ENCODE measurements around the gene TTLL5. TPM values are rescaled to one million over a fixed set of nuclear protein-coding genes. Genes with fewer than 3 reads are reported as not detected.

The TTLL5 gene
- total and polyA plus RNA-seq, 3 experiments from 2014 or later = 12.5 to 35.1 (median 33.7) TPM

DNA sequence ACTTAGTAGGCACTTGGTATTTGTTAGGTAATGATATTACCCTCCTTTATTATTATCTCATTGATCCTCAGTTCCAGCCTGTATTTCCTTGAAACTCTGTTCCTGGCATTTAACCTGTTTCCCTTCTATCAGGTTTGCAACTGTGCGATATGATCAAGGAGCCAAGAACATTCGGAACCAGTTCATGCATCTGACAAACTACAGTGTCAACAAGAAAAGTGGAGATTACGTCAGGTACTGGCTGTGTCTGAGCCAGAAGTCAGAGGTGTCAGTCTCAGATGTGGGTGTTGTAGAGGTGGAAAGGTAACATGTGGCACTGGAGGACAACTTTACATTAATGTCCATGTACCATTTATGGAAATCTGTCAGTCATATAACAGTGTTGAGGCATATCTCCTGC, 56.7 kb downstream of the TTLL5 start:
- no peak for DNase-seq
- peaks cover 0 to under 1% (median 0%) of the 10 kb centered on the region in 3 donors for H3K4me1 Mint-ChIP-seq

DNA sequence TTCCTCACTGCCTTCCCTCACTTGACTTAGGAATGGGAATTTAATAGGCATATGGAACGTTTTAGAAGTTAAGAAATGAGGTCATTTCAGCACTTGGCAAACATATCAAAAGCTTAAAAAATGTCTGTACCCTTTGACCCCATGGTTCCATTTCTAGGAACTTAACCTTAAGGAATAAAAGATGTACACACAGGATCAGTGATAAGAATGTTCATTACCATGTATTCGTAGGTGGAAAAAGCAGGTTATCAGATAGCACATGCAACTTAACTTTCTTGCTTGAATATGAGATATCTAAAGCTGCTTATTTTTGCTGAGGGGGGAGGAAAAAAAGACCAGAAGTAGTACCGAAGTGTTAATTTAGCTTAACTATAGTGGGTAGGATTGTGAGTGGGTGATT, 57.2 kb downstream of the TTLL5 start:
- H3K9me3 Mint-ChIP-seq = no peaks in the 10 kb centered on the region
- H3K4me1 Mint-ChIP-seq = peaks cover 0 to 5% (median 0%) of the 10 kb centered on the region in 3 donors
- H3K27me3 Mint-ChIP-seq = no peaks in the 10 kb centered on the region
- H3K36me3 Mint-ChIP-seq = peaks cover 4 to 59% (median 30%) of the 10 kb centered on the region in 3 donors
- DNase-seq = no peak
- Histone ChIP-seq H3K36me3 (ENCODE audit: insufficient read depth, low read length) (peaks cover 4% of the 10 kb centered on the region), H3K9me3 (ENCODE audit: low read length) (no peaks in the 10 kb centered on the region), H3K4me3 (ENCODE audit: low read length) (no peak overlapping the region), H3K27ac (ENCODE audit: low read depth, low read length) (no peak overlapping the region), H3K4me1 (ENCODE audit: insufficient read depth, low read length) (no peaks in the 10 kb centered on the region), H3K27me3 (ENCODE audit: insufficient read depth, low read length, poor library complexity, severe bottlenecking) (no peaks in the 10 kb centered on the region)
- no peak overlapping the region for H3K4me3 Mint-ChIP-seq
- ChIA-PET POLR2A (no interaction called here), CTCF (interaction anchor here (1.4 kb wide), 1 partner anchor 9 kb away, joined by 4 read pairs; no protein-coding TSS in a partner anchor)
- H3K27ac Mint-ChIP-seq = no peak overlapping the region

More for the DNA sequence above, 56.7 kb downstream of the TTLL5 start:
- Mint-ChIP-seq H3K4me3 (no peak overlapping the region), H3K27me3 (no peaks in the 10 kb centered on the region), H3K9me3 (no peaks in the 10 kb centered on the region), H3K36me3 (peaks cover 4 to 54% (median 26%) of the 10 kb centered on the region in 3 donors), H3K27ac (no peak overlapping the region)
- no peaks in the 10 kb centered on the region for H3K4me1 ChIP-seq (ENCODE audit: insufficient read depth, low read length)
- H3K36me3 ChIP-seq (ENCODE audit: insufficient read depth, low read length) = peaks cover 4% of the 10 kb centered on the region
- H3K27ac ChIP-seq (ENCODE audit: low read depth, low read length) = no peak overlapping the region
- H3K4me3 ChIP-seq (ENCODE audit: low read length) = no peak overlapping the region
- no peaks in the 10 kb centered on the region for H3K9me3 ChIP-seq (ENCODE audit: low read length)
- ChIA-PET CTCF (interaction anchor here (1.4 kb wide), 1 partner anchor 9 kb away, joined by 4 read pairs; no protein-coding TSS in a partner anchor), POLR2A (no interaction called here)
- no peaks in the 10 kb centered on the region for H3K27me3 ChIP-seq (ENCODE audit: insufficient read depth, low read length, poor library complexity, severe bottlenecking)

DNA sequence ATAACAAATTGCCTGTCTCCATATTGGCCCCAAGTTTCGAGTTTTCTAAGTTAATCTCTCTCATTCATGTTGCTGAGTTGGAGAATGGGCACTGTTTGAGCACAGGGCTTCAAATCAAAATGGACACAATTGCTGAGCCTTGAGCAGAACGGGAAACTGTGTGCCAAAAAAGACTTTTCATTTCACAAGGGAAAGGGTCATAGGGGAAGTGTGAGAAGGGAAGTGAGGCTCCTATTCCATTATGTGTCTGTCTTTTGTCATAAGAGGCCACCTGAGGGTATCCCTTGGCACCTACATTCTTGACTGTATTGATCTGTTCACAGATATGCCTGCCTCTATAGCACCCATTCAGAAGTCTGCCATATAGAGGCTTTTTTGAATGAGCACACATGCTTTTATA, 59.1 kb downstream of the TTLL5 start:
- peaks cover 10 to 73% (median 34%) of the 10 kb centered on the region in 3 donors for H3K36me3 Mint-ChIP-seq
- DNase-seq = no peak

DNA sequence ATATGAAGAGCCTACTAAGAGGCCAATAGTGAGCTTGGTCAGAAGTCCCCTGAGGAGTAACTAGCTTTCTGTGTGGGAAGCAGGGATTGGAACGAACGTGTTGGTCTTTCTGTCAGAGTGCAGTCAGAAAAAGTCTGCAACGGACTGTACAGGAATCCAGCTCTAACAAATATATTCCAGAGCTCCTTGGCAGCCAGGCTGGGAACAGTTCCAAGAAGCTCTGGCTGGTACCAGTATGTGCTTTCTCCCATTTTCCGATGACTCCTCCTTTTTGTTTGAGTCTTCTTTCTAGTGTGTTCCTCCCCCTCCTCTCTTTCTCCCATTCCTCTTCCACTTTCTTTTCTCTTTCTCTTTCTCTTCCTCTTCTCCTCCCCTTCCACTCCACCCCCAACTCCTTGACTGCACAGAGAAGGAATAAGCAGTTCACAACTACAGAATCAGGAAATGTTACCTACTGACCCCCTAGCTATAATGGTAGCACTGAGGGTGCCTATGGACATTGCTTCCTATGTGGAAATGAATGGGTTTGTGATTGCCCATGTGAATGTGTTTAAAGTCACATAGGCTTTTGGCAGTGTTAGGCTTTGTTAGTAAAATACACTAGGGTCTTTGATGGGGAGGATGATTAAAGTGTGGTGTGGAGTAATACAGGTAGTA, 59.9 kb downstream of the TTLL5 start:
- Histone ChIP-seq H3K4me3 (ENCODE audit: low read length) (no peak overlapping the region), H3K4me1 (ENCODE audit: insufficient read depth, low read length) (no peaks in the 10 kb centered on the region), H3K27ac (ENCODE audit: low read depth, low read length) (no peak overlapping the region), H3K36me3 (ENCODE audit: insufficient read depth, low read length) (peaks cover 4% of the 10 kb centered on the region), H3K27me3 (ENCODE audit: insufficient read depth, low read length, poor library complexity, severe bottlenecking) (no peaks in the 10 kb centered on the region), H3K9me3 (ENCODE audit: low read length) (no peaks in the 10 kb centered on the region)
- Mint-ChIP-seq H3K27ac (peak overlapping the region in 1 of 8 donors; percentile 91), H3K9me3 (no peaks in the 10 kb centered on the region), H3K4me1 (peaks cover 5 to 12% (median 8%) of the 10 kb centered on the region in 3 donors), H3K4me3 (no peak overlapping the region), H3K27me3 (no peaks in the 10 kb centered on the region), H3K36me3 (peaks cover 12 to 81% (median 34%) of the 10 kb centered on the region in 3 donors)
- CTCF ChIA-PET = no interaction called here
- no peak for DNase-seq
- POLR2A ChIA-PET = no interaction called here

More for the DNA sequence above, 59.1 kb downstream of the TTLL5 start:
- Histone ChIP-seq H3K4me1 (ENCODE audit: insufficient read depth, low read length) (no peaks in the 10 kb centered on the region), H3K27ac (ENCODE audit: low read depth, low read length) (no peak overlapping the region), H3K27me3 (ENCODE audit: insufficient read depth, low read length, poor library complexity, severe bottlenecking) (no peaks in the 10 kb centered on the region), H3K4me3 (ENCODE audit: low read length) (no peak overlapping the region), H3K9me3 (ENCODE audit: low read length) (no peaks in the 10 kb centered on the region), H3K36me3 (ENCODE audit: insufficient read depth, low read length) (peaks cover 4% of the 10 kb centered on the region)
- H3K27me3 Mint-ChIP-seq = no peaks in the 10 kb centered on the region
- ChIA-PET CTCF (no interaction called here), POLR2A (no interaction called here)
- peaks cover 5 to 12% (median 8%) of the 10 kb centered on the region in 3 donors for H3K4me1 Mint-ChIP-seq
- H3K4me3 Mint-ChIP-seq = no peak overlapping the region
- no peak overlapping the region for H3K27ac Mint-ChIP-seq
- H3K9me3 Mint-ChIP-seq = no peaks in the 10 kb centered on the region

DNA sequence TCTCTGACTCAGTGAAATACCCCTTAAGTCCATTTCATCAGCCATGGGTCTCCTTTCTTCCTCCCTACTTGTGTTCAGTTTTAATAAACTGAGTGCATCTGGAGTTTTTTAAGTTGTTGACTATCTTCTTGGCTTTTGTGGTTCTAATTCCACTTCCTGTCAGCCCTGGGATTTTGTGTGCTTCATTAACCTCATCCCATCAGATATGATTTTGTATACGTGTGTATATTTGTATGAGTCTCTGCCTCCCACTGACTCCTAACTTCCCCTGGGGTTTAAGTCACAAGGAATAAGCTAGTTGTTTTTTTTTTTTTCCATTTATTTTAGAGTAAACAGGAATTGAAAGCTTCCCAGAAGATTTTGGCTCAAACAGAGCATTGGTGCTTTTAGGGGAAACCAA, 62.7 kb downstream of the TTLL5 start:
- Histone ChIP-seq H3K4me3 (ENCODE audit: low read length) (no peak overlapping the region), H3K4me1 (ENCODE audit: insufficient read depth, low read length) (no peaks in the 10 kb centered on the region), H3K27ac (ENCODE audit: low read depth, low read length) (no peak overlapping the region), H3K36me3 (ENCODE audit: insufficient read depth, low read length) (peaks cover 4% of the 10 kb centered on the region), H3K9me3 (ENCODE audit: low read length) (no peaks in the 10 kb centered on the region), H3K27me3 (ENCODE audit: insufficient read depth, low read length, poor library complexity, severe bottlenecking) (no peaks in the 10 kb centered on the region)
- DNase-seq = no peak
- Mint-ChIP-seq H3K27me3 (no peaks in the 10 kb centered on the region), H3K27ac (peak overlapping the region in 1 of 8 donors; percentile 5), H3K36me3 (peaks cover 26 to 73% (median 38%) of the 10 kb centered on the region in 3 donors), H3K4me3 (no peak overlapping the region), H3K4me1 (peaks cover 5 to 12% (median 8%) of the 10 kb centered on the region in 3 donors), H3K9me3 (peaks cover 0 to 10% (median 0%) of the 10 kb centered on the region in 5 donors)
- CTCF ChIA-PET = no interaction called here
- POLR2A ChIA-PET = no interaction called here

DNA sequence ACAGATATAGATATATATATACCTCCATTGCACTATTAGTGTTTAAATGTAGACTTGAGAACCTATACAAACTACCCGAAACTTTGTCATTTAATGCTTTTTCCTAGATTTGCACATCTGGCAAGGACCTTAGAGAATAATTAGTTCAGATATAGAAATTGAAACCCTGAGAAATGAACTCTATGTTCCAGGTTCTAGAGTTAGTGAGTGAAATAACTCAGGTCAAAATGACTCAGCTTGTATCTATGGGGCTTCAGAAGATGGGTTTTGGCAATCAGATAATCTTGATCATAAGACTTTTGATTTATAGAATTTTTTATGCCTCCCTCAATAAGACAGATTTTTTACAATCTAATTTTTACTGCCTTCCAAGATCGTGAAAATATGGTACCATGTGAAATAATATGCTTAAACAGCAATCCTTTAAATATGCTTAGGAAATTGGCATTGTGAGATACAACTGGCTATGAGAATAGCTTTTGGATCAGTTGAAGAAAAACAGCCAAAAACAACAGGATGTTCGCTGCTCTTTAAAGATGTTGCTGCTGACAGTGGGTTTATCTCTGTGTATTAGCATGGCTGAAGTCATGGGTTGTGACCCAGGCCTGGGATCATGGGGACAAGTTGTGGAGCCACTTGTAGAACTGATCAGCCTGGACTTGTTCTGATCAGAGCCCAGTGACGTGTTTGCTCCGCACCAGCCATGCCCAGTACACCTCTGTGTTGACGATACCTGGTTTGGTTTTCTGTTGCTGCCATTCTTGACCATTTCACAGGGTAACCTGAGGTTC, 63.6 kb downstream of the TTLL5 start:
- Mint-ChIP-seq H3K27ac (peak overlapping the region in 1 of 8 donors; percentile 34), H3K36me3 (peaks cover 26 to 64% (median 34%) of the 10 kb centered on the region in 3 donors)

DNA sequence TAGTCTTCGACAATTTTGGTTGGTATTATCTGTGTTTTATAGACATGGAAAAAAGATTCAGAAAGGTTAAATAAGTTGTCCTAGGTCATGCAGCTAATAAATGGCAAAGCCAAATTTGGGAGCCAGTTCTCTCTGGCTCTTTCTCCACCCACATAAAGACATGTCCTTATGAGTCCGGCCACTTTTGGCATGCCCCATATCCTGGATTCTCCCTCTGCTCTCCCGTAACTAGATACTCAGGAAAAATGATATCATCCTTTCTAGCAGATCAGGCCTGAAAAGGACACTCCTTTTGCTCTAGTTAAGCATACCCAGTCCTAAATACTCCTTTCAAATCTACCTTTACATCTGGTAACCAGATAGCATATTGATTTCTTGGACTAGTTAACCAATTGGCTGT, 64.4 kb downstream of the TTLL5 start:
- H3K27me3 ChIP-seq (ENCODE audit: insufficient read depth, low read length, poor library complexity, severe bottlenecking) = no peaks in the 10 kb centered on the region
- H3K9me3 Mint-ChIP-seq = peaks cover 0 to 10% (median 0%) of the 10 kb centered on the region in 5 donors
- no peaks in the 10 kb centered on the region for H3K9me3 ChIP-seq (ENCODE audit: low read length)
- no peak overlapping the region for H3K27ac Mint-ChIP-seq
- DNase-seq = no peak
- ChIA-PET POLR2A (no interaction called here), CTCF (interaction anchor here (1.6 kb wide), 1 partner anchor 257 kb away, joined by 4 read pairs; the partner anchor contains the start of gene TGFB3)
- H3K4me3 Mint-ChIP-seq = no peak overlapping the region
- H3K27ac ChIP-seq (ENCODE audit: low read depth, low read length) = no peak overlapping the region
- no peaks in the 10 kb centered on the region for H3K36me3 ChIP-seq (ENCODE audit: insufficient read depth, low read length)
- H3K27me3 Mint-ChIP-seq = no peaks in the 10 kb centered on the region
- no peak overlapping the region for H3K4me3 ChIP-seq (ENCODE audit: low read length)
- H3K4me1 ChIP-seq (ENCODE audit: insufficient read depth, low read length) = no peaks in the 10 kb centered on the region
- peaks cover 26 to 56% (median 35%) of the 10 kb centered on the region in 3 donors for H3K36me3 Mint-ChIP-seq
- peaks cover 5 to 12% (median 8%) of the 10 kb centered on the region in 3 donors for H3K4me1 Mint-ChIP-seq

More for the DNA sequence above, 63.6 kb downstream of the TTLL5 start:
- Mint-ChIP-seq H3K4me3 (no peak overlapping the region), H3K9me3 (peaks cover 0 to 10% (median 0%) of the 10 kb centered on the region in 5 donors), H3K27me3 (no peaks in the 10 kb centered on the region), H3K4me1 (peaks cover 5 to 12% (median 8%) of the 10 kb centered on the region in 3 donors)
- H3K4me1 ChIP-seq (ENCODE audit: insufficient read depth, low read length) = no peaks in the 10 kb centered on the region
- ChIA-PET POLR2A (no interaction called here), CTCF (no interaction called here)
- no peaks in the 10 kb centered on the region for H3K9me3 ChIP-seq (ENCODE audit: low read length)
- H3K27me3 ChIP-seq (ENCODE audit: insufficient read depth, low read length, poor library complexity, severe bottlenecking) = no peaks in the 10 kb centered on the region
- no peaks in the 10 kb centered on the region for H3K36me3 ChIP-seq (ENCODE audit: insufficient read depth, low read length)
- H3K27ac ChIP-seq (ENCODE audit: low read depth, low read length) = no peak overlapping the region
- no peak overlapping the region for H3K4me3 ChIP-seq (ENCODE audit: low read length)
- DNase-seq = no peak

DNA sequence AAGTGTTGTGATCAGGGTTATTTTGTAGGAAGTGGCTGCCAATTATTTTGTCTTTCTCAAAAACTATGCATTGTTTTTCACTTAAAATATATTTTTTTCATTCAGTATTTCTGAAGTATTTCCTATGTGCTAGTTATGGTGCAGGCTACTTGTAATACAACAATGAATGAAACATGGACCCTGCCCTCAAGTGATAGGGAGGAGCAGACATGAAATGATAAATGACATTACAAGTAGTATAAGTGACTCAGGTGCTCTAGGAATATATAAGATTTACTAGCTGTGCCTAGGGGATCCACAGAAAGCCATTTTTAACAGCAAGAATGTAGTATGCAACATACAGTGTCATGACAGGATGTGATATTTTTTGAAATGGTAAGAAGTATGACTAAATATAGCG, 65.3 kb downstream of the TTLL5 start:
- no peak overlapping the region for H3K4me3 Mint-ChIP-seq
- Histone ChIP-seq H3K4me3 (ENCODE audit: low read length) (no peak overlapping the region), H3K9me3 (ENCODE audit: low read length) (no peaks in the 10 kb centered on the region), H3K27ac (ENCODE audit: low read depth, low read length) (no peak overlapping the region), H3K36me3 (ENCODE audit: insufficient read depth, low read length) (no peaks in the 10 kb centered on the region), H3K27me3 (ENCODE audit: insufficient read depth, low read length, poor library complexity, severe bottlenecking) (no peaks in the 10 kb centered on the region), H3K4me1 (ENCODE audit: insufficient read depth, low read length) (no peaks in the 10 kb centered on the region)
- no peak overlapping the region for H3K27ac Mint-ChIP-seq
- peaks cover 5 to 12% (median 8%) of the 10 kb centered on the region in 3 donors for H3K4me1 Mint-ChIP-seq
- CTCF ChIA-PET = interaction anchor here (1.6 kb wide), 1 partner anchor 256 kb away, joined by 4 read pairs; the partner anchor contains the start of gene TGFB3
- no peak for DNase-seq
- H3K9me3 Mint-ChIP-seq = peaks cover 0 to 10% (median 0%) of the 10 kb centered on the region in 5 donors
- H3K27me3 Mint-ChIP-seq = no peaks in the 10 kb centered on the region
- peaks cover 23 to 51% (median 30%) of the 10 kb centered on the region in 3 donors for H3K36me3 Mint-ChIP-seq
- POLR2A ChIA-PET = no interaction called here
